OCI-LY7 (cell line): ENCODE measurements around the gene EDC3.
"Not testable (repeated sequence)": the region's sequence is repeated elsewhere in the genome, so short reads cannot be mapped to it uniquely, and the experiment has no call there.

Experiments used
- EZH2phosphoT487 ChIP-seq: fragments of 200-600 bp; sonication (generic); IDR thresholded peaks from 2 replicates; pipeline ENCODE4 v1.6.1; 2018; ENCODE audit warnings: low read depth, borderline replicate concordance, mild to moderate bottlenecking, mixed run types, antibody characterized with exemption, low read length, moderate library complexity, mixed read lengths
- TF ChIP-seq, protein P1 (sequence below): fragments of 200-600 bp; sonication (generic); conservative IDR thresholded peaks from 2 replicates; pipeline ENCODE4 v1.5.1; 2014; ENCODE audit warnings: mild to moderate bottlenecking, antibody characterized with exemption, low read length, moderate library complexity, mixed read lengths

DNA sequence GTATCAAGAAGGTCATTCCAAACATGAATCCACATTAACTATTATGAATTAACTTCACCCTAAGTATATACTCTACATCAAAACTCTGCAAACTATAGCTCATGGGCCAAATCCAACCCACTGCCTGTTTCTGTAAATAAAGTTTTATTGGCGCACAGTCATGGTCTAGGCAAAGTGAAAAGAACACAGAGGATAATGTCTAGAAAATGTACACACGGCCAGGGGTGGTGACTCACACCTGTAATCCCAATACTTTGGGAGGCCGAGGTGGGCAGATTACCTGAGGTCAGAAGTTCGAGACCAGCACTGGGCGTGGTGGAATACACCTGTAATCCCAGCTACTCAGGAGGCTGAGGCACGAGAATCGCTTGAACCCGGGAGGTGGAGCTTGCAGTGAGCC is 34.5 kb downstream of the EDC3 start:
- TF ChIP-seq, protein P1, sequence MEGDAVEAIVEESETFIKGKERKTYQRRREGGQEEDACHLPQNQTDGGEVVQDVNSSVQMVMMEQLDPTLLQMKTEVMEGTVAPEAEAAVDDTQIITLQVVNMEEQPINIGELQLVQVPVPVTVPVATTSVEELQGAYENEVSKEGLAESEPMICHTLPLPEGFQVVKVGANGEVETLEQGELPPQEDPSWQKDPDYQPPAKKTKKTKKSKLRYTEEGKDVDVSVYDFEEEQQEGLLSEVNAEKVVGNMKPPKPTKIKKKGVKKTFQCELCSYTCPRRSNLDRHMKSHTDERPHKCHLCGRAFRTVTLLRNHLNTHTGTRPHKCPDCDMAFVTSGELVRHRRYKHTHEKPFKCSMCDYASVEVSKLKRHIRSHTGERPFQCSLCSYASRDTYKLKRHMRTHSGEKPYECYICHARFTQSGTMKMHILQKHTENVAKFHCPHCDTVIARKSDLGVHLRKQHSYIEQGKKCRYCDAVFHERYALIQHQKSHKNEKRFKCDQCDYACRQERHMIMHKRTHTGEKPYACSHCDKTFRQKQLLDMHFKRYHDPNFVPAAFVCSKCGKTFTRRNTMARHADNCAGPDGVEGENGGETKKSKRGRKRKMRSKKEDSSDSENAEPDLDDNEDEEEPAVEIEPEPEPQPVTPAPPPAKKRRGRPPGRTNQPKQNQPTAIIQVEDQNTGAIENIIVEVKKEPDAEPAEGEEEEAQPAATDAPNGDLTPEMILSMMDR = not testable (repeated sequence)
- TF ChIP-seq EZH2phosphoT487 = not testable (repeated sequence)
